ENCODE data around the gene BICC1. TPM values are rescaled to one million over a fixed set of nuclear protein-coding genes. Genes with fewer than 3 reads are reported as not detected.

Gene BICC1
- total and polyA plus RNA-seq, 4 donors, result 0.82 to 6.1 (median 4.5) TPM

- no peak overlapping the region for H3K4me3 ChIP-seq (ENCODE audit: low read depth in 1 of 3, low read length in 3 of 3)
- TF ChIP-seq JUND (IDR thresholded peaks at IDR 0.05), result no peak
- TF ChIP-seq GABPA (IDR thresholded peaks at IDR 0.05 in 1 of 2, conservative IDR thresholded peaks at IDR 0.05 in 1 of 2), result no peak
- no peak for TF ChIP-seq TAF1 (conservative IDR thresholded peaks at IDR 0.05)
- no peak for TF ChIP-seq NR2F2 (IDR thresholded peaks at IDR 0.05)
- TF ChIP-seq FOXA1 (IDR thresholded peaks at IDR 0.05), result no peak
- TF ChIP-seq MAX (IDR thresholded peaks at IDR 0.05), result no peak
- TF ChIP-seq ZBTB33 (IDR thresholded peaks at IDR 0.05), result no peak
- TF ChIP-seq FOXA2 (IDR thresholded peaks at IDR 0.05), result no peak
- no peak for TF ChIP-seq HNF4G (IDR thresholded peaks at IDR 0.05)
- TF ChIP-seq RXRA (IDR thresholded peaks at IDR 0.05), result no peak
- TF ChIP-seq CTCF (IDR thresholded peaks at IDR 0.05; ENCODE audit: low read depth, low read length, missing input control), result no peak
- TF ChIP-seq EGR1 (IDR thresholded peaks at IDR 0.05; ENCODE audit: low read depth in 2 of 2), result no peak
- TF ChIP-seq HNF4A (conservative IDR thresholded peaks at IDR 0.05), result no peak
- no peak for TF ChIP-seq ATF3 (IDR thresholded peaks at IDR 0.05)
- TF ChIP-seq YY1 (IDR thresholded peaks at IDR 0.05), result no peak
- TF ChIP-seq RAD21 (IDR thresholded peaks at IDR 0.05), result no peak
- TF ChIP-seq REST (IDR thresholded peaks at IDR 0.05), result no peak
- no peak for TF ChIP-seq SP1 (IDR thresholded peaks at IDR 0.05)
- no peak overlapping the region for H3K27ac ChIP-seq (ENCODE audit: low read depth in 1 of 2, low read length in 2 of 2)
- WGBS, result 90% methylated on average over 2 of the region's 2 CpGs
- peaks cover 18 to 64% (median 58%) of the 10 kb centered on the region in 4 donors for H3K4me1 ChIP-seq (ENCODE audit: control insufficient read depth in 4 of 4, insufficient read depth in 4 of 4, low read length in 3 of 4)
- H3K27me3 ChIP-seq (ENCODE audit: control insufficient read depth in 4 of 4, insufficient read depth in 4 of 4, low read length in 3 of 4), result no peaks in the 10 kb centered on the region
- no peaks in the 10 kb centered on the region for H3K36me3 ChIP-seq (ENCODE audit: control insufficient read depth in 4 of 4, insufficient read depth in 3 of 4, low read depth in 1 of 4, low read length in 3 of 4)
- no peaks in the 10 kb centered on the region for H3K9me3 ChIP-seq (ENCODE audit: control insufficient read depth in 4 of 4, low read length in 3 of 4)
- H3K9ac ChIP-seq (ENCODE audit: low read depth in 1 of 2, low read length in 2 of 2), result no peak overlapping the region
- DNase-seq (ENCODE audit: low spot score), result no peak
These were observed 240.8 kb downstream of the BICC1 start for GRCh38 chr10:58753425-58753824.

Data from liver (tissue), 9 donors.